Peyer's patch (tissue), 4 donors: ENCODE measurements around the gene JHY. TPM values are rescaled to one million over a fixed set of nuclear protein-coding genes. Genes with fewer than 3 reads are reported as not detected.

Experiments
- DNase-seq, 3 donors: peaks; one replicate each; pipeline ENCODE4 v3.0.0-alpha.2; 2017 to 2019
- H3K27ac ChIP-seq, 4 donors: fragments of 200-600 bp; sonication (generic); one replicate each; pipeline ENCODE4 v1.5.1; 2016 to 2019
- H3K27me3 ChIP-seq, 2 donors: fragments of 200-600 bp; sonication (generic); one replicate each; pipeline ENCODE4 v1.5.1; 2019
- H3K36me3 ChIP-seq, 3 donors: fragments of 200-600 bp; sonication (generic); one replicate each; pipeline ENCODE4 v1.5.1; 2016 to 2019
- H3K4me1 ChIP-seq, 4 donors: fragments of 200-600 bp; sonication (generic); one replicate each; pipeline ENCODE4 v1.5.1; 2016 to 2019
- H3K4me3 ChIP-seq, 4 donors: fragments of 200-600 bp; sonication (generic); 1 replicate in 3 of 4; 2 replicates in 1 of 4; pipeline ENCODE4 v1.5.1; 2016 to 2019; ENCODE audit warnings: mild to moderate bottlenecking in 1 of 4
- H3K9me3 ChIP-seq, 4 donors: fragments of 200-600 bp; sonication (generic); one replicate each; pipeline ENCODE4 v1.5.1; 2016 to 2019; ENCODE audit warnings: mild to moderate bottlenecking in 1 of 4
- POLR2A ChIP-seq, 2 donors: fragments of 450-650 bp; IDR thresholded peaks; one replicate each; pipeline ENCODE4 v1.5.1; 2017; ENCODE audit warnings: antibody characterized with exemption in 2 of 2, mild to moderate bottlenecking in 2 of 2, moderate library complexity in 2 of 2
- total RNA-seq, 4 donors: library from RNA; depleted of rRNA; stranded (reverse); fragments of >200 nt; gene quantifications; one replicate each; pipeline ENCODE4 v1.1.0, GENCODE V29; 2016
- TF ChIP-seq, protein P1 (sequence below), 6 experiments: fragments of 450-650 bp in 4 of 6; fragments of 200-600 bp in 2 of 6; sonication (generic) in 1 of 6; IDR thresholded peaks; one replicate each; pipeline ENCODE4 v1.5.1; 2017 to 2019; ENCODE audit warnings: antibody characterized with exemption in 6 of 6, mild to moderate bottlenecking in 3 of 6, moderate library complexity in 1 of 6

JHY gene
- total RNA-seq, 4 donors from 2014 or later: 1.8 to 15.7 (median 3.0) TPM

DNA sequence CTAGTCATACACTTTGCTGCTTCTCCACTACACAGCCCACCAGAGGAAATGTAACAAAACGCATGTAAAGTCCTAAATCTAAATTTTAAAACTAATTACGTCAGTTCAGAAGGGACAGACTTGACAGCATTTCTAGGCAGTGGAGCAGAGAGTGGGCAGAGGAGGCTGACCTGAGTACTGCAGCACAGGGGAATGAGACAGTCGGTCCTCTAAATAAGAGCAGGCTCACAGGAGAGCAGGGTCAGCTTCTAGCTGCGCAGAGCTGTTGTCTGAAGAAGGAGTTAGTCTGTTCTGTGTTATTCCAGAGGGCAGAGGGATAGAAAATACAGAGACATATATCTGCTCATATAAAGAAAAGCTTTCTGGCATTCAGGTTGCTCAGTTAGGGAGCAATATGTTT lies 40.3 kb downstream of the JHY start:
- H3K27ac ChIP-seq: no peak overlapping the region
- no peak for DNase-seq
- TF ChIP-seq, protein P1, sequence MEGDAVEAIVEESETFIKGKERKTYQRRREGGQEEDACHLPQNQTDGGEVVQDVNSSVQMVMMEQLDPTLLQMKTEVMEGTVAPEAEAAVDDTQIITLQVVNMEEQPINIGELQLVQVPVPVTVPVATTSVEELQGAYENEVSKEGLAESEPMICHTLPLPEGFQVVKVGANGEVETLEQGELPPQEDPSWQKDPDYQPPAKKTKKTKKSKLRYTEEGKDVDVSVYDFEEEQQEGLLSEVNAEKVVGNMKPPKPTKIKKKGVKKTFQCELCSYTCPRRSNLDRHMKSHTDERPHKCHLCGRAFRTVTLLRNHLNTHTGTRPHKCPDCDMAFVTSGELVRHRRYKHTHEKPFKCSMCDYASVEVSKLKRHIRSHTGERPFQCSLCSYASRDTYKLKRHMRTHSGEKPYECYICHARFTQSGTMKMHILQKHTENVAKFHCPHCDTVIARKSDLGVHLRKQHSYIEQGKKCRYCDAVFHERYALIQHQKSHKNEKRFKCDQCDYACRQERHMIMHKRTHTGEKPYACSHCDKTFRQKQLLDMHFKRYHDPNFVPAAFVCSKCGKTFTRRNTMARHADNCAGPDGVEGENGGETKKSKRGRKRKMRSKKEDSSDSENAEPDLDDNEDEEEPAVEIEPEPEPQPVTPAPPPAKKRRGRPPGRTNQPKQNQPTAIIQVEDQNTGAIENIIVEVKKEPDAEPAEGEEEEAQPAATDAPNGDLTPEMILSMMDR (IDR thresholded peaks at IDR 0.05): no peak
- no peak for TF ChIP-seq POLR2A (IDR thresholded peaks at IDR 0.05)
- H3K4me1 ChIP-seq: no peaks in the 10 kb centered on the region
- H3K36me3 ChIP-seq: no peaks in the 10 kb centered on the region
- no peak overlapping the region for H3K4me3 ChIP-seq
- no peaks in the 10 kb centered on the region for H3K27me3 ChIP-seq
- H3K9me3 ChIP-seq: no peaks in the 10 kb centered on the region

DNA sequence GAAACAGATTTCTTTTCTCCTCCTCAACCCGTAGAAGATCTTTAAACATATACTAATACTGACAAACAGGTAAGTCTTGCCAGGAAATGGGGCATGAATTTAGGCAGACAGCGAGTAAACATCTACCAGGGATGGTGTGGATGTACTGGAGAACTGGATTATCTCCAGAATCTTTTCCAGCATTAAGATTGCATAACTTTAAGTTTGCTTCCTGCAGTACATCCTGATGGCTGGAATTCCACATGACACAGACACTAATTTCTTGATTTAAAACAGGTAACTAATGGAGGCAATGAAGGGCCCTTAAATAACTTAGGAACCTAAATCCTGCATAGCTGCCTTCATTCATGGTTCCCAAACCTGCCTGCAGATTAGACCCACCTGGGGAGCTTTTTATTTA lies 40.7 kb downstream of the JHY start:
- Histone ChIP-seq H3K27ac (no peak overlapping the region), H3K36me3 (no peaks in the 10 kb centered on the region), H3K4me1 (no peaks in the 10 kb centered on the region), H3K9me3 (no peaks in the 10 kb centered on the region), H3K27me3 (no peaks in the 10 kb centered on the region), H3K4me3 (no peak overlapping the region)
- DNase-seq: no peak
- TF ChIP-seq, protein P1 (IDR thresholded peaks at IDR 0.05): no peak
- TF ChIP-seq POLR2A (IDR thresholded peaks at IDR 0.05): no peak

DNA sequence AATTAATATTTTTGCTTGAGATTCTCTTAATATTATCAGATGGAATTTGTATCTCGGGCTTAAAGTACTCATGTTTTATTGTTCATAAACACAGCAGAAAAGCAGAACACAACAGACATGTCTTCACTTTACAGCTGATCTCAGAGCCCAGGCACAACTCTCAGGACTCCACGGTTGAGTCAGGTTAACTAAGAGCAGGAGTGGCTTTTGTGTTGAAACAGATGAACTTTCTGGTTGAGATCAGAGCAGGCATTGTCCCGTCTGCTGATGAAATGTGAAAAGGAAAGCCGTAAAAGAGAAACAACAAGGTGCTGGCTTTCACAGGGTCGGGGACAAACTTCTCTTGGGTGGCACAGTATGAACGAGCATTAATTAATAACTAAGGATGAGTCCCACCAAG lies 49.0 kb downstream of the JHY start:
- Histone ChIP-seq H3K27me3 (no peaks in the 10 kb centered on the region), H3K9me3 (no peaks in the 10 kb centered on the region), H3K4me3 (no peak overlapping the region), H3K27ac (no peak overlapping the region), H3K4me1 (no peaks in the 10 kb centered on the region), H3K36me3 (no peaks in the 10 kb centered on the region)
- DNase-seq: no peak
- TF ChIP-seq, protein P1 (IDR thresholded peaks at IDR 0.05): no peak
- TF ChIP-seq POLR2A (IDR thresholded peaks at IDR 0.05): no peak

DNA sequence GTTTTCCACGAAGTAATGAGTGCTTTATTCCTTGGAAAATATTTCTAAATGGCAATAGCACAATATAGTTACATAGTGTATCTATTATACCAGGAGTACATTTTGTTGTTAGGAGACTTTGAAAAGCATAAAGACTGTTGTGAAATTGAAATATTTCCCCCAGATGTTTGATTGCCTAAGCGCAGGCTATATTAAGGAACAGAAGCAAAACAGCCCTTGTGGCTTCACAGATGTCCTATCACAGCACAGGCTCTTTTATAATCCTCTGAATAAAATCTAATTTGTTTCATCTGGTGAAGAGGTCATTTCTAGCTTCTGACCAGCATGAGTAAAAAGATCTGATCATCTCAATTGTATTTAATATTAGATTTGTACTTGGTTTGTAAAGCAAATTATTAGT lies 50.9 kb downstream of the JHY start:
- Histone ChIP-seq H3K9me3 (no peaks in the 10 kb centered on the region), H3K4me3 (no peak overlapping the region), H3K27ac (no peak overlapping the region), H3K4me1 (no peaks in the 10 kb centered on the region), H3K27me3 (no peaks in the 10 kb centered on the region), H3K36me3 (no peaks in the 10 kb centered on the region)
- TF ChIP-seq POLR2A (IDR thresholded peaks at IDR 0.05): no peak
- TF ChIP-seq, protein P1 (IDR thresholded peaks at IDR 0.05): no peak
- DNase-seq: no peak

DNA sequence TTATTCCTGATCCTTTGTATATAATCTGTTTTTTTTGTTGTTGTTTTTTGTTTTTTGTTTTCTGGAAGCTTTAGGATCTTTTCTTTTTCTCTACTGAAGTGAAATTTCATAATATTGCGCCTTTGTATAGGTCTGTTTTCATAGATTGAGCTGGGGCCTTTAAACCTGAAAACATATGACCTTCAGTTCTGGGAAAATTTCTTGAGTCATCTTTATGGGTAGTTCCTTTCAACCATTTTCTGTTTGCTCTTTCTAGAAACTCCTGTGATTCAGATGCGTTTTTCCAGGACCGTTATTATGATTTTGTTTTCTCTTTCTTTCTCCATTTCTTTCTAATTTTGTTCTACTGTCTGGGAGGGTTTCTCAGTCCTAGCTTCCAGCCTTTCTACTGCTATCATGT lies 55.4 kb downstream of the JHY start:
- Histone ChIP-seq H3K36me3 (no peaks in the 10 kb centered on the region), H3K4me3 (no peak overlapping the region)
- no peak for DNase-seq

More for the DNA sequence above, 55.4 kb downstream of the JHY start:
- no peak overlapping the region for H3K27ac ChIP-seq
- H3K27me3 ChIP-seq: no peaks in the 10 kb centered on the region
- H3K9me3 ChIP-seq: no peaks in the 10 kb centered on the region
- no peaks in the 10 kb centered on the region for H3K4me1 ChIP-seq
- no peak for TF ChIP-seq POLR2A (IDR thresholded peaks at IDR 0.05)
- TF ChIP-seq, protein P1 (IDR thresholded peaks at IDR 0.05): no peak
